HG02642 (cell line): ENCODE results near the gene SH2B3.
"Not testable (repeated sequence)": the region's sequence is repeated elsewhere in the genome, so short reads cannot be mapped to it uniquely, and the experiment has no call there.

Experiments
- ATAC-seq: cut with Tn5 transposase; IDR thresholded peaks from one replicate; pipeline ENCODE4 v1.9.1; 2021; ENCODE audit warnings: mild to moderate bottlenecking; ENCODE audit not compliant: unreplicated experiment, poor library complexity

Gene SH2B3

GRCh38 chr12:111454311-111454710, 48.6 kb downstream of the SH2B3 start:
- no peak for ATAC-seq

GRCh38 chr12:111454716-111455447, 49.2 kb downstream of the SH2B3 start:
- no peak for ATAC-seq

GRCh38 chr12:111455448-111456320, 50.0 kb downstream of the SH2B3 start:
- no peak for ATAC-seq

GRCh38 chr12:111457071-111457470, 51.3 kb downstream of the SH2B3 start:
- no peak for ATAC-seq

- no peak for ATAC-seq
Observed at GRCh38 chr12:111457577-111457976, 51.9 kb downstream of the SH2B3 start.

- ATAC-seq, result no peak
Observed at GRCh38 chr12:111458546-111459172, 52.9 kb downstream of the SH2B3 start.

- ATAC-seq, result not testable (repeated sequence)
Observed at GRCh38 chr12:111460111-111460510, 54.4 kb downstream of the SH2B3 start.

GRCh38 chr12:111462210-111462769, 56.6 kb downstream of the SH2B3 start:
- ATAC-seq, result no peak

- ATAC-seq, result no peak
Observed at GRCh38 chr12:111467092-111467856, 61.6 kb downstream of the SH2B3 start.

GRCh38 chr12:111467857-111468241, 62.1 kb downstream of the SH2B3 start:
- no peak for ATAC-seq

GRCh38 chr12:111469401-111469800, 63.7 kb downstream of the SH2B3 start:
- ATAC-seq, result no peak

- ATAC-seq, result no peak
Observed at GRCh38 chr12:111471236-111471635, 65.5 kb downstream of the SH2B3 start.

GRCh38 chr12:111482462-111482861, 76.7 kb downstream of the SH2B3 start:
- ATAC-seq, result no peak

- ATAC-seq, result no peak
Observed at GRCh38 chr12:111488271-111488670, 82.5 kb downstream of the SH2B3 start.

GRCh38 chr12:111488798-111489197, 83.1 kb downstream of the SH2B3 start:
- ATAC-seq, result no peak

GRCh38 chr12:111492979-111493378, 87.3 kb downstream of the SH2B3 start:
- not testable (repeated sequence) for ATAC-seq

- ATAC-seq, result no peak
Observed at GRCh38 chr12:111494676-111495075, 89.0 kb downstream of the SH2B3 start.
